Eye (tissue), 1 donor: ENCODE data around the gene ARMC9.
A peak's percentile ranks its signal among the peaks of the same experiment; 100 is the strongest.
"Not testable (repeated sequence)": the region's sequence is repeated elsewhere in the genome, so short reads cannot be mapped to it uniquely, and the experiment has no call there.

Experiments used
- DNase-seq: peaks from one replicate; pipeline ENCODE4 v3.0.0-alpha.2; 2015

ARMC9 gene

GRCh38 chr2:231403421-231404182 lies 205.2 kb downstream of the ARMC9 start:
- not testable (repeated sequence) for DNase-seq

GRCh38 chr2:231404183-231404578 lies 205.8 kb downstream of the ARMC9 start:
- DNase-seq, result not testable (repeated sequence)

DNA sequence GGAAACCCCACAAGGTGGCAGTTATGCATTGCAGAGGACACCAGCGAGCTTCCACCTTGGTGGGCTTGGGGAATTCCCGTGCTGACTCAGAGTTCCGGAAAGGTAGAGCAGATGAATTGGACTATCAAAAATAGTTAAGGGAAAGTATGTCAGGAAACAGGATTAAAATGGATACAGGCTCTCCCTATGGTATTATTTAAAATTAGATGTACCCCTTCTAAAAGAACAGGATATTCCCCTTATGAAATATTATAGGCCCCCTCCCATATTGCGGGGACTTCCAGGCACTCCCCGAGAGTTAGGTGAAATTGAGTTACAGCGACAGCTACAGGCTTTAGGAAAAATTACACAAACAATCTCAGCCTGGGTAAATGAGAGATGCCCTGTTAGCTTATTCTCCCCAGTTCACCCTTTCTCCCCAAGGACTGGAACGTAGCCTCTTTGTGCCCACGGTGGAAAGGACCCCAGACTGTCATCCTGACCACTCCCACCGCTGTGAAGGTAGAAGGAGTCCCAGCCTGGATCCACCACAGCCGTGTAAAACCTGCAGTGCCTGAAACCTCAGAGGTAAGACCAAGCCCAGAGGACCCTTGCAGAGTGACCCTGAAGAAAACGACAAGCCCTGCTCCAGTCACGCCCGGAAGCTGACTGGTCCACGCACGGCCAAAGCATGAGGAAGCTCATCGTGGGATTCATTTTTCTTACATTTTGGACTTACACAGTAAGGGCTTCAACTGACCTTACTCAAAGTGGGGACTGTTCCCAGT lies 207.4 kb downstream of the ARMC9 start:
- DNase-seq, result not testable (repeated sequence)

DNA sequence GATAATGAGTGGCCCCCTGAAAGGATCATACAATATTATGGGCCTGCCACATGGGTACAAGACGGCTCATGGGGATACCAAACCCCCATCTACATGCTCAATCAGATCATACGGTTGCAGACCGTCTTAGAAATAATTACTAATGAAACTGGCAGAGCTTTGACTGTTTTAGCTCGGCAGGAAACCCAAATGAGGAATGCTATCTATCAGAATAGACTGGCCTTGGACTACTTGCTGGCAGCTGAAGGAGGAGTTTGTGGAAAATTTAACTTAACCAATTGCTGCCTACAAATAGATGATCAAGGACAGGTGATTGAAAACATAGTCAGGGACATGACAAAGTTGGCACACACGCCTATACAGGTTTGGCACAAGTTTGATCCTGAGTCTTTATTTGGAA lies 209.3 kb downstream of the ARMC9 start:
- DNase-seq, result not testable (repeated sequence)

GRCh38 chr2:231408304-231408703 lies 209.9 kb downstream of the ARMC9 start:
- not testable (repeated sequence) for DNase-seq

- DNase-seq, result no peak
Measured at GRCh38 chr2:231409776-231410175, 211.3 kb downstream of the ARMC9 start.

DNA sequence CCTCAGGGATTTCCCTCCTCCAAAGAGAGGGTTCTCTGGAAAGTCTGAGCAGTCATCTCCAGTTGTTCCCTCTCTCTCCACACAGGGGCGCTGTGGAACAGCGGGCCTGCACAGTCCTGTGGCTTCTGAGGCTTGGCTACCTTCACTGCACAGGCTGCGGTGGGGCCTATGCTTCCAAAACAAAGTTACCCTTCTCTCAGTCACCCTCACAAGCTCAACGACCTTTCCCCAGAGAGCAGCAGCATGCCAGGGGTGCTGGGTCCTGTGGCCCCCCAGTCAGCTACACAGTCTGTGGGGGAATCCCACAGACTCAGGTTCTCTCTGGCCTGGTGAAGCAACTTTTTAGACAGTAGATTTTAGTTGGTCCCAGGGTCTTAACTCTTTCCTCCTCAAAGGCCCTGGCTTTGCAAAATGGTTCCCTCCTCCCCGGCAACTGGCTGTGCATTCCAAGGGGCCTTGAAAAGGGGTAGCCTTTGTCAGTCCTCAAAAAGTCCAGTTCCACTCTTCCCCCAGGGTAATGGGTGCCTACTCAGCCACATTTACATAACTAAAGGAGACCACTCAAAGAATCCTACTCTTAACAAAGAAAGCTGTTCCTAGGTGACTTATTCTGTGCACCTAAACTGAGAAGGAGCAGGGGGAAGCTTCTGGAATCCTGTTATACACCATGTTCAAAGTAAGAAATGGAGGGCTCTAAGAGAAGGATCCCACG lies 212.0 kb downstream of the ARMC9 start:
- no peak for DNase-seq

GRCh38 chr2:231411237-231411636 lies 212.8 kb downstream of the ARMC9 start:
- no peak for DNase-seq

DNA sequence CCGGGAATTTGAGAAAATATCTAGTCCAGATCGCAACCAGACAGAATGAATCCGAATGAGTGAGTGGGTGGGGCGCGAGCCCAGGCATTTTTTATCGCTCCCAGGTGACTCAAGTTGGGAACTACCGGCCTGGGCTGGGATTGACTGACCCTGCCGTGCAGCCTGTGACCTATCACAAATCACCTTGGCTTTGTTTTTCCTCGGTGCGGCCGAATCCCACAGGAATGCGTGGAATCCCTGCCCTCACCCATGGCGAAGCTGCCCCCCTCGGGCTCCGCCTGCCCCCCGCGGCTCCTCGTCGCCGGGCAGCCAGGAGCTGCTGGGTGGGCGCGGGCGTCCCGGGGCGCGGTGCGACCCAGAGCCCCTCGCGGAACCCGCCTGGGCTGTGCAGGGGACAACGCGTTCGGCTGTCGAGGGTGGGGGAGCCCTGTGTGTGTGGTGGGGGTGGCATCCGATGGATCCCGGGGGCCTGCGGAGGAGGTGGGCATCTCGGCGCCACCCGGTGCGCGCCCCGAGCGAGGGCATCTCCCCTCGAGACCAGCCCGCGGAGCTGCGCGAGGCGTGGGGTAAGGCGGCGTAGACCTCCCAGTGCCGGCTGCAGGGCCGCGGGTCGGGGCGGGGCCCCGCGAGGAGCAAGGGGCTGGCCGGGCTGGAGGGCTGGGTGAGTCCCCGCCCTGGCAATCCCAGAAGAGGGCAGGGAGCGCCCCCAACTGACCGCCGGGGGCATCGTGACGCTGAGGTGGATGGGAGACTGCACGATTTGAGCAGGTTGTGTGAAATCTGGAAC lies 213.6 kb downstream of the ARMC9 start:
- DNase-seq, result peak; percentile 93

DNA sequence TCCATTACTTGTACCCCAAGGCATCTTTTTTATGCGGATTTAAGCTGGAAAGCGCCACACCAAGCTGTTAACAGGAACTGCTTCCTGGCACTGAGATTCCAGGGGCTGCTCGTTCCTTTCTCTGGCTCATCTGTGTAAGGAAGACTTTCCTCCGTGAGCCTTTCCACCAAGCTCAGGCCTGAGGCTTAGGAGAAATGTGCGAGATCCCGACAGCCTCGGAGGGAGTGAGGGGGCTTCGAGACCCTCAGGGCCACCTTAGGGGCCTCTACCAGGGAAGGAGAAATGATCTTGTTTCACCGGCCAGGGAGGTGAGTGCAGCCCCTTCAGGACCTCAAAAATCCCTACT lies 214.2 kb downstream of the ARMC9 start:
- DNase-seq, result no peak

DNA sequence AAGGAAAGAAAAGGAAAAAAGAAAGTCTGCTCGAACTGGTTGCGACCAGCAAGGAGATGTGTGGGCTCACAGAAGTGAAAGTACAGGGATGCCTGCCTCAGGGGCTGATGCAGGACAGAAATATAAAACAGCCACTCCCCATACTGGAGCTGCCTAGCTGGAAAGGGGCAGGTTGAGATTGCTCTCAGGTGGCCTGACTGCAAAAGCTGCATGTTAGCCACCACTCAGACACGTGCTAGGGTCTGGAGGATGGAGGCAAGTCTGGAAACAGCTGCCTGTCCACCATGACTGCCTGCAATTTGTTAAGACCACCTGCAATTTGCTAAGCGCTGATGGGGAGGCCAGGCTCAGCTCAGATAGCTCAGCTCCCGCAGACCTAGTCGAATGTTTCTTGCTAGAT lies 215.0 kb downstream of the ARMC9 start:
- no peak for DNase-seq

GRCh38 chr2:231413921-231414476 lies 215.6 kb downstream of the ARMC9 start:
- DNase-seq, result no peak

GRCh38 chr2:231415029-231415428 lies 216.6 kb downstream of the ARMC9 start:
- no peak for DNase-seq

DNA sequence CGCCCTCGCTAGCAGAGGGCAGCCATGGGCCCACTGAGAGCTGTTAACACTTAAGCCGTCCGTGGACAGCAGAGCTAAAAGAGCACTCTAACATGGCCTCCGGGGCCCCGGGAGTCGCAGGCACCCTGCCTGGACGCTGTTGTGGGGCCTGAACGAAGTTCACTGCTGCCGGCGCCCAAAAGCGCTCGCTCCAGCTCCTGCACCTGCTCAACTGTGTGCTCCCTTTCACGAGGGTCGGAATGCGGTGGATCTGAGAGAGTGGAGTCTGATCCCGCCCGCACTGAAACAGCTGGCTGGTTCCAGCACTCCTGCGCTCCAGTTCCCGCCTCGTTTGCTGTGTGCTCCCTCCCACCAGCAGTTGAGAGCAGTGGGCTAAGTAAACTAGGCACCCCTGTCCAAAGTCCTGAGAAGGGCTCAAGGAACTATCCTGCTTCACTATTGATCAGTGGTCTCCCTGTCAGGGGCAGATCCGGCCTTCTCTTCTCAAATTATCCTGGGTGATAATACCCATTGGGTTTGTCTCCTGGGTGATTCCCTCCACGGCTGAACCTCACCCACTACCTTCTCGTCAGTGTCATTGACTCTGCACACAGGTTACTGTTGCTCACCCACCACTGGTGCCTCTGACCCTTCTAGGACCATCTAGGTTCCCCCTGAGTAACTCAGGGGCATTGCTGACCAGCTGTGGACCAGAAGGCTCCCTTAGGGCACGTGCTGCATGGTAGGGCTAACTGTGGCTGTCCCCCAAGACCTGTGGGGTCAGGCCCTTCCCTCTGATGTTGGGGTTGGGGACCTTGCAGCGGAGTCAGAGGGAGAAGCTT lies 220.6 kb downstream of the ARMC9 start:
- no peak for DNase-seq

DNA sequence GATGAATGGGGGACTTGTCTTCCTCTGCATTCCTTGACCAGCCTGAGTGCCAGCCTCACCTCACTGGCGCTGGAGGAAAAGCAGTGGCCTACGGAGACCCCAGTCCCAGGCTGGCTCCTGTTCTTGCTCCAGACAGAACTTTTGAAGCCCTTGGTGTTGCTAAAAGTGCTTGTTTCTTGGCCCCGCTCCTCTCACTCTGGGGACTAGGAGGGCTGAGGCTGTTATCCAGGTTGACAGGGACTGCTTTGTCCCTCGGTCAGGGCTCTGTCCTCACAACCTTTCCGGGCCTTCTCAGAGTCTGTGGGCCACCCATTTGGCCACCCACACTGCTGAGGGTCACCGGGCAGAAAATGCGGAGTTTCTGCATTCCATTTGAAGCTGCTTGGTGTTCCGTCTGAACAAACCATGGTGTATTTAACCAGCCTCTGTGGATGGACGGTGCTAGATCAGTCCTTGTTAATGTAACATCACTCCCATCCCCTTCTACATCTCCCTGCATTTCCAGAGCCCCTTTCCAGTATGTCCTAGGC lies 222.7 kb downstream of the ARMC9 start:
- DNase-seq, result no peak

- DNase-seq, result no peak
Measured at GRCh38 chr2:231422056-231422455, 223.6 kb downstream of the ARMC9 start.

DNA sequence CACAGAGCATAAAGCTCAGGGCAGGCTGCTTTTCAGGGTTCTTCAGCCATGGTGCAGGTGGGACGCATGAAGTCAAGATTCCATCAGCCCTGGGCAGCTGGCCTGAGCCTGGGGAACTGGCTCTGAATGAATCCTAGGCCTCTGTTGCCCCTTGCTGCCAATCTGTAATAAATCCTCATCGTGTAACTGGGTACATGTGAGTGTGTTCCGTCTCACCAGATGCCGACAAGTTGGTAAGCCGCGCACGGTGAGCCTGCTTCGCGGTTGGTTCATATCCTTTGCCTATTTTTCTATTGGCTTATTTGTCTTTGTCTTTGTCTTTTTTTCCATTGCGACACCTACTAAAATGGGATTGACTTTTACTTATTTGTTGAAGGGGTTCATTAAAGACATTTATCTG lies 224.7 kb downstream of the ARMC9 start:
- no peak for DNase-seq
